Thyroid gland (tissue), 4 donors: ENCODE results near the gene ENTPD8. TPM values are rescaled to one million over a fixed set of nuclear protein-coding genes. Genes with fewer than 3 reads are reported as not detected.

ENCODE experiments used
- DNase-seq, 2 donors: peaks; one replicate each; pipeline ENCODE4 v3.0.0-alpha.2; 2019
- H3K27ac ChIP-seq, 3 donors: fragments of 200-600 bp; sonication (generic); 1 replicate in 2 of 3; 2 replicates in 1 of 3; pipeline ENCODE4 v1.5.1; 2016 to 2019; ENCODE audit warnings: mild to moderate bottlenecking in 1 of 3, moderate library complexity in 1 of 3
- H3K27me3 ChIP-seq: fragments of 200-600 bp; sonication (generic); one replicate; pipeline ENCODE4 v1.5.1; 2019
- H3K36me3 ChIP-seq, 2 donors: fragments of 200-600 bp; sonication (generic); one replicate each; pipeline ENCODE4 v1.5.1; 2016 to 2019
- H3K4me1 ChIP-seq, 2 donors: fragments of 200-600 bp; sonication (generic); one replicate each; pipeline ENCODE4 v1.5.1; 2017 to 2019
- H3K4me3 ChIP-seq, 3 donors: fragments of 200-600 bp; sonication (generic); replicated peaks in 1 of 3; 1 replicate in 2 of 3; 2 replicates in 1 of 3; pipeline ENCODE4 v1.5.1; 2016; ENCODE audit warnings: mild to moderate bottlenecking in 1 of 3
- H3K9me3 ChIP-seq: fragments of 200-600 bp; sonication (generic); one replicate; pipeline ENCODE4 v1.5.1; 2017
- CTCF ChIP-seq, 6 experiments: fragments of 200-600 bp in 3 of 6; fragments of 450-650 bp in 3 of 6; sonication (generic) in 3 of 6; IDR thresholded peaks; one replicate each; pipeline ENCODE4 v1.5.1; 2016 to 2019; ENCODE audit warnings: antibody characterized with exemption in 6 of 6, mild to moderate bottlenecking in 2 of 6, inconsistent platforms in 1 of 6, moderate library complexity in 1 of 6
- POLR2A ChIP-seq, 2 donors: fragments of 450-650 bp; IDR thresholded peaks; one replicate each; pipeline ENCODE4 v1.6.1; 2017; ENCODE audit warnings: antibody characterized with exemption in 2 of 2, mild to moderate bottlenecking in 2 of 2, moderate library complexity in 1 of 2
- WGBS, 2 donors: methylation state at CpG; one replicate each; pipeline ENCODE4 v1.1.5; 2017; 5-methylcytosine and 5-hydroxymethylcytosine counted together
- intact Hi-C: fragments of 100-400 bp; cut with DNase I; formaldehyde crosslinking; loops from one replicate; pipeline ENCODE4 v1.15.1; 2023
- total RNA-seq, 4 donors: library from RNA; depleted of rRNA; stranded (reverse); fragments of >200 nt; gene quantifications; one replicate each; pipeline ENCODE4 v1.2.3, GENCODE V29; 2016

The ENTPD8 gene
- total RNA-seq, 4 donors from 2014 or later, result 0.29 to 0.78 TPM; not detected in 2

- no peak for TF ChIP-seq CTCF (IDR thresholded peaks at IDR 0.05)
- TF ChIP-seq POLR2A (IDR thresholded peaks at IDR 0.05), result no peak
- no peak overlapping the region for H3K27ac ChIP-seq
- H3K9me3 ChIP-seq, result no peaks in the 10 kb centered on the region
- no peak for DNase-seq
- H3K4me3 ChIP-seq, result no peak overlapping the region
- H3K27me3 ChIP-seq, result no peaks in the 10 kb centered on the region
- WGBS, 2 donors, result 95 to 96% methylated on average over 24 to 26 of the region's 28 CpGs
- intact Hi-C loops, result no loop called here
- H3K4me1 ChIP-seq, result peaks cover 4 to 7% of the 10 kb centered on the region in 2 donors
- no peaks in the 10 kb centered on the region for H3K36me3 ChIP-seq
Observed at GRCh38 chr9:137464291-137464999, 23.3 kb upstream of the ENTPD8 start.

- intact Hi-C loops, result no loop called here
- no peak for DNase-seq
Observed at GRCh38 chr9:137463931-137464290, 22.8 kb upstream of the ENTPD8 start.

GRCh38 chr9:137462986-137463930 is 22.1 kb upstream of the ENTPD8 start:
- H3K36me3 ChIP-seq, result no peaks in the 10 kb centered on the region
- WGBS, 2 donors, result 93 to 96% methylated on average over 21 to 22 of the region's 30 CpGs
- no peak overlapping the region for H3K4me3 ChIP-seq
- no peaks in the 10 kb centered on the region for H3K27me3 ChIP-seq
- no peak overlapping the region for H3K27ac ChIP-seq
- peaks cover 9 to 13% of the 10 kb centered on the region in 2 donors for H3K4me1 ChIP-seq
- DNase-seq, result no peak
- H3K9me3 ChIP-seq, result no peaks in the 10 kb centered on the region
- intact Hi-C loops, result no loop called here
- no peak for TF ChIP-seq POLR2A (IDR thresholded peaks at IDR 0.05)
- TF ChIP-seq CTCF (IDR thresholded peaks at IDR 0.05), result no peak

More at GRCh38 chr9:137463931-137464290, 22.8 kb upstream of the ENTPD8 start:
- WGBS, 2 donors, result 91 to 96% methylated on average over 6 to 17 of the region's 18 CpGs
- Histone ChIP-seq H3K9me3 (no peaks in the 10 kb centered on the region), H3K27me3 (no peaks in the 10 kb centered on the region), H3K36me3 (no peaks in the 10 kb centered on the region), H3K4me3 (no peak overlapping the region), H3K27ac (no peak overlapping the region), H3K4me1 (peaks cover 5 to 9% of the 10 kb centered on the region in 2 donors)
- TF ChIP-seq POLR2A (IDR thresholded peaks at IDR 0.05), result no peak
- TF ChIP-seq CTCF (IDR thresholded peaks at IDR 0.05), result no peak

GRCh38 chr9:137462396-137462985 is 21.3 kb upstream of the ENTPD8 start:
- Histone ChIP-seq H3K36me3 (no peaks in the 10 kb centered on the region), H3K27me3 (no peaks in the 10 kb centered on the region), H3K4me1 (peaks cover 13 to 21% of the 10 kb centered on the region in 2 donors), H3K4me3 (no peak overlapping the region), H3K27ac (no peak overlapping the region), H3K9me3 (no peaks in the 10 kb centered on the region)
- no peak for DNase-seq
- WGBS, 2 donors, result 90 to 97% methylated on average over 6 to 14 of the region's 25 CpGs
- intact Hi-C loops, result no loop called here
- TF ChIP-seq CTCF (IDR thresholded peaks at IDR 0.05) (no peak), POLR2A (IDR thresholded peaks at IDR 0.05) (no peak)
